Measurements from ENCODE around the gene TTLL5.
"Not testable (repeated sequence)": the region's sequence is repeated elsewhere in the genome, so short reads cannot be mapped to it uniquely, and the experiment has no call there.

DNA sequence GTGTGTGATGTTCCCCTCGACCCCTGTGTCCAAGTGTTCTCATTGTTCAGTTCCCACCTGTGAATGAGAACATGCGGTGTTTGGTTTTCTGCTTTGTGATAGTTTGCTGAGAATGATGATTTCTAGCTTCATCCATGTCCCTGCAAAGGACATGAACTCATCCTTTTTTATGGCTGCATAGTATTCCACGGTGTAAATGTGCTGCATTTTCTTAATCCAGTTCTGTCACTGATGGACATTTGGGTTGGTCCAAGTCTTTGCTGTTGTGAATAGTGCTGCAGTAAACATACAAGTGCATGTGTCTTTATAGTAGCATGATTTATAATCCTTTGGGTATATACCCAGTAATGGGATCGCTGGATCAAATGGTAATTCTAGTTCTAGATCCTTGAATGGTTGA, 259.4 kb downstream of the TTLL5 start:
- TF ChIP-seq CTCF (conservative IDR thresholded peaks at IDR 0.05 in 1 of 2, IDR thresholded peaks at IDR 0.05 in 1 of 2; ENCODE audit: extremely low read depth in 1 of 2, insufficient read depth in 1 of 2, low read depth in 1 of 2, low read length in 2 of 2); EZH2 (IDR thresholded peaks at IDR 0.05; ENCODE audit: borderline replicate concordance, low read length): not testable (repeated sequence)
